Neutrophil (primary cell): ENCODE results near the gene TNK2.
"Not testable (repeated sequence)": the region's sequence is repeated elsewhere in the genome, so short reads cannot be mapped to it uniquely, and the experiment has no call there.

ENCODE experiments used
- H3K27ac ChIP-seq: fragments of 200-600 bp; sonication (generic); 2 replicates; pipeline ENCODE4 v1.5.1; 2016; ENCODE audit warnings: mild to moderate bottlenecking, moderate library complexity
- H3K27me3 ChIP-seq: fragments of 200-600 bp; sonication (generic); 2 replicates; pipeline ENCODE4 v1.6.0; 2016; ENCODE audit warnings: mild to moderate bottlenecking
- H3K36me3 ChIP-seq: fragments of 200-600 bp; sonication (generic); 2 replicates; pipeline ENCODE4 v1.5.1; 2017
- H3K4me1 ChIP-seq, 2 experiments: fragments of 200-600 bp in 1 of 2; sonication (generic) in 1 of 2; 1 replicate in 1 of 2; 2 replicates in 1 of 2; pipeline versions ENCODE4 v1.5.1 to v1.6.1; 2013 to 2016; ENCODE audit warnings: low read depth in 1 of 2, low read length in 1 of 2, mild to moderate bottlenecking in 1 of 2, moderate library complexity in 1 of 2; ENCODE audit not compliant: control insufficient read depth in 1 of 2, insufficient read depth in 1 of 2
- H3K4me3 ChIP-seq, 2 experiments: fragments of 200-600 bp in 1 of 2; sonication (generic) in 1 of 2; 1 replicate in 1 of 2; 2 replicates in 1 of 2; pipeline ENCODE4 v1.5.1; 2013 to 2016; ENCODE audit warnings: low read depth in 1 of 2, low read length in 1 of 2, mild to moderate bottlenecking in 1 of 2, moderate library complexity in 1 of 2
- H3K9me3 ChIP-seq: fragments of 200-600 bp; sonication (generic); 2 replicates; pipeline ENCODE4 v1.5.1; 2016
- CTCF ChIP-seq: fragments of 200-600 bp; sonication (generic); IDR thresholded peaks from 2 replicates; pipeline ENCODE4 v1.5.1; 2016; ENCODE audit warnings: antibody characterized with exemption

The TNK2 gene

DNA sequence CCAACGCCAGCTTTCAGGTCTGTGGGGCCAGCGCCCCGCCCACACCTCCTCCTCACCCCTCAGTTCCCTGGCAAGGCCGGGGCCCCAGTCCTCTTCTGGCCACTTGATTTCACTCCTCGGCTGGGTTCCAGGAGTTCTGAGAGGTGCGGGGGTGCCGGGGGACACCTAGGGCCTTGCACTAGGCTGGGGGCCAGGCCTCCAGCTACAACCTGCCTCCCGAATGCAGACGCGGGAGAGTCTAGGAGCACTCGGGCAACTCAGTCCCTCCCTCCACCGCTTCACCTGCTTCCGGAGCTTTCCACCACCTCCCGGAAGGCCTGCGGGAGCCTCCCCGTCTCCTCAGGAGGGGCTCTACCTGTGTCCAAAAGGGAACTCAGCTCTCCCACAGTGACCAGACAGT, 35.6 kb downstream of the TNK2 start:
- H3K27ac ChIP-seq: no peak overlapping the region
- H3K36me3 ChIP-seq: peaks cover 92% of the 10 kb centered on the region
- no peak overlapping the region for H3K4me3 ChIP-seq
- H3K9me3 ChIP-seq: no peaks in the 10 kb centered on the region
- no peak for TF ChIP-seq CTCF
- no peaks in the 10 kb centered on the region for H3K27me3 ChIP-seq
- H3K4me1 ChIP-seq: no peaks in the 10 kb centered on the region

- Histone ChIP-seq H3K9me3 (no peaks in the 10 kb centered on the region), H3K4me1 (no peaks in the 10 kb centered on the region), H3K4me3 (no peak overlapping the region), H3K27me3 (no peaks in the 10 kb centered on the region), H3K27ac (no peak overlapping the region), H3K36me3 (peaks cover 92% of the 10 kb centered on the region)
- no peak for TF ChIP-seq CTCF
These were observed 36.3 kb downstream of the TNK2 start for GRCh38 chr3:195872097-195872496.

- not testable (repeated sequence) for H3K9me3 ChIP-seq, H3K4me1 ChIP-seq, H3K27ac ChIP-seq, H3K4me3 ChIP-seq, H3K27me3 ChIP-seq
- peaks cover 92% of the 10 kb centered on the region for H3K36me3 ChIP-seq
These were observed 36.7 kb downstream of the TNK2 start for GRCh38 chr3:195871686-195872085.

DNA sequence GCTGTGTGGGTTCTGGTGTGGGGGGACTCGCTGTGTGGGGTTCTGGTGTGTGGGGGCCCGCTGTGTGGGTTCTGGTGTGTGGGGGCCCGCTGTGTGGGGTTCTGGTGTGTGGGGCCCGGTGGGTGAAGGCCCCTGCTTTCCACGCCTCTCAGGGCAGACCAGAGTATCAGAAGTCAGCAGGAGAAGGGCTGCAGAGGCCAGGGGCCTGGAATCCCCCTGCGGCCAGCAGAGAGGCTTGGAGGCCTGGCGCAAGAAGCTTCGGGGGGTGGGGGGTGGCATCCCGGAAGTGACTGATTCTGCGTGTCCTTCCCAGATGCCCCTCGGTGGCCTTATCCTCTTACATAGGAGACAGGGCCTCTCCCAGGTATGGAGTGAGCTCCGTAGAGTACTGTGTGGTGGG, 37.4 kb downstream of the TNK2 start:
- TF ChIP-seq CTCF: no peak
- Histone ChIP-seq H3K27me3 (no peaks in the 10 kb centered on the region), H3K9me3 (no peaks in the 10 kb centered on the region), H3K4me1 (no peaks in the 10 kb centered on the region), H3K27ac (no peak overlapping the region), H3K4me3 (no peak overlapping the region), H3K36me3 (peaks cover 92% of the 10 kb centered on the region)

- TF ChIP-seq CTCF: no peak
- no peak overlapping the region for H3K27ac ChIP-seq
- H3K4me3 ChIP-seq: no peak overlapping the region
- no peaks in the 10 kb centered on the region for H3K9me3 ChIP-seq
- no peaks in the 10 kb centered on the region for H3K4me1 ChIP-seq
- peaks cover 92% of the 10 kb centered on the region for H3K36me3 ChIP-seq
- no peaks in the 10 kb centered on the region for H3K27me3 ChIP-seq
These were observed 37.9 kb downstream of the TNK2 start for GRCh38 chr3:195870442-195870841.

- no peak overlapping the region for H3K27ac ChIP-seq
- no peaks in the 10 kb centered on the region for H3K9me3 ChIP-seq
- H3K4me3 ChIP-seq: no peak overlapping the region
- TF ChIP-seq CTCF: no peak
- H3K36me3 ChIP-seq: peaks cover 97% of the 10 kb centered on the region
- no peaks in the 10 kb centered on the region for H3K27me3 ChIP-seq
- no peaks in the 10 kb centered on the region for H3K4me1 ChIP-seq
These were observed 38.8 kb downstream of the TNK2 start for GRCh38 chr3:195869413-195870001.
